A549 (cell line): Measurements from ENCODE around the gene PITPNM3.

ENCODE experiments used
- JUN ChIP-seq, 2 experiments: fragments of >200 bp; sonication (Bioruptor Twin); formaldehyde crosslinking; IDR thresholded peaks; 2 replicates in 1 of 2; 3 replicates in 1 of 2; pipeline ENCODE4 v1.6.1; 2016 to 2017
- MAFK ChIP-seq: fragments of 450-650 bp; IDR thresholded peaks from 2 replicates; pipeline ENCODE4 v1.6.1; 2014; ENCODE audit not compliant: partially characterized antibody
- MYC ChIP-seq: IDR thresholded peaks from 2 replicates; pipeline ENCODE4 v1.6.1; 2012; ENCODE audit warnings: mild to moderate bottlenecking, inconsistent platforms, low read length, improper control_type of control experiment, borderline replicate concordance
- POLR2A ChIP-seq: IDR thresholded peaks from 2 replicates; pipeline ENCODE4 v1.6.1; 2012; ENCODE audit warnings: mild to moderate bottlenecking, low read length
- RAD21 ChIP-seq, 2 experiments: fragments of >200 bp in 1 of 2; sonication (Bioruptor Twin) in 1 of 2; formaldehyde crosslinking in 1 of 2; IDR thresholded peaks in 1 of 2; conservative IDR thresholded peaks in 1 of 2; 2 replicates in 1 of 2; 3 replicates in 1 of 2; pipeline ENCODE4 v1.6.1; 2012 to 2018; ENCODE audit warnings: inconsistent platforms in 1 of 2
- TF ChIP-seq, protein P1 (sequence below): fragments of >200 bp; sonication (Bioruptor Twin); formaldehyde crosslinking; IDR thresholded peaks from 3 replicates; pipeline ENCODE4 v1.5.1; 2016
- TF ChIP-seq, protein P2 (sequence below): IDR thresholded peaks from 2 replicates; pipeline ENCODE4 v1.6.1; 2012

DNA sequence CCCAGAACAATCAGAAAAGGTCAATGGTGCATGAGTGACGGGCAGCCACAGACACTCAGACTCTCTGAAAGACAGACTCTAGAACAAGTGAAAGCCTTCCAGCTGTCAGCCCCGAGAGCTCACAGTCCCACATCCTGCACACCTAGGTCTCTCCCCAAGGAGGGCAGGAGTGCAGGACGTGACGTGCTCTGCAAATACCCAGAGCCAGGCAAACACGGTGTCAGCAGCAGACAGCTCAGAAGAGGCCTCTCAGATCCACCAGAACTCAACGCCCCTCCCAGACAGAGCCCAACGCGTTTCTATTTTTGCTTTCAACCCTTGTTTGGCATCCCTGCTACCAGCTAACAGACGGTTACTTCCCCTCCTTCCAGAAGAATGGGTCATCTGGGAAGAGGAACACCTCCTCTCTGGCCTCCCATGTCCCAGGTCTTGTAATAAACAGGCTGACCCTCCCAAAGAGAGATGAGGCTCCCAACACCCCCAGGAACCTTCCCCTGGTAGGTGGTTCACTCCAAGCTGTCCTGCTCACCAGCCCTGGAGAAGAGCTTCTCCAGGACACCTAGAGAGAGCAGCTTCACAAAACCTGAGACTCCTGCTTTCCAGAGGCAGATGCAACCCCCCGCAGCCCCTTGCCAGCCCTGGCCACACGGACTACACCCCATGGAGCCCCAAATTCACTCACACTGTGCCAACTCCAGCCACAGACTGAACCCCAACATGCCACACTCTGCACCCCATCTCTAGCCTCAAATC, 7.6 kb downstream of the PITPNM3 start:
- TF ChIP-seq, protein P1, sequence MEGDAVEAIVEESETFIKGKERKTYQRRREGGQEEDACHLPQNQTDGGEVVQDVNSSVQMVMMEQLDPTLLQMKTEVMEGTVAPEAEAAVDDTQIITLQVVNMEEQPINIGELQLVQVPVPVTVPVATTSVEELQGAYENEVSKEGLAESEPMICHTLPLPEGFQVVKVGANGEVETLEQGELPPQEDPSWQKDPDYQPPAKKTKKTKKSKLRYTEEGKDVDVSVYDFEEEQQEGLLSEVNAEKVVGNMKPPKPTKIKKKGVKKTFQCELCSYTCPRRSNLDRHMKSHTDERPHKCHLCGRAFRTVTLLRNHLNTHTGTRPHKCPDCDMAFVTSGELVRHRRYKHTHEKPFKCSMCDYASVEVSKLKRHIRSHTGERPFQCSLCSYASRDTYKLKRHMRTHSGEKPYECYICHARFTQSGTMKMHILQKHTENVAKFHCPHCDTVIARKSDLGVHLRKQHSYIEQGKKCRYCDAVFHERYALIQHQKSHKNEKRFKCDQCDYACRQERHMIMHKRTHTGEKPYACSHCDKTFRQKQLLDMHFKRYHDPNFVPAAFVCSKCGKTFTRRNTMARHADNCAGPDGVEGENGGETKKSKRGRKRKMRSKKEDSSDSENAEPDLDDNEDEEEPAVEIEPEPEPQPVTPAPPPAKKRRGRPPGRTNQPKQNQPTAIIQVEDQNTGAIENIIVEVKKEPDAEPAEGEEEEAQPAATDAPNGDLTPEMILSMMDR: no peak
- TF ChIP-seq RAD21 (conservative IDR thresholded peaks at IDR 0.05 in 1 of 2, IDR thresholded peaks at IDR 0.05 in 1 of 2) (no peak), MYC (no peak), MAFK (no peak), POLR2A (no peak), JUN (IDR thresholded peaks at IDR 0.05) (no peak)
- TF ChIP-seq, protein P2, sequence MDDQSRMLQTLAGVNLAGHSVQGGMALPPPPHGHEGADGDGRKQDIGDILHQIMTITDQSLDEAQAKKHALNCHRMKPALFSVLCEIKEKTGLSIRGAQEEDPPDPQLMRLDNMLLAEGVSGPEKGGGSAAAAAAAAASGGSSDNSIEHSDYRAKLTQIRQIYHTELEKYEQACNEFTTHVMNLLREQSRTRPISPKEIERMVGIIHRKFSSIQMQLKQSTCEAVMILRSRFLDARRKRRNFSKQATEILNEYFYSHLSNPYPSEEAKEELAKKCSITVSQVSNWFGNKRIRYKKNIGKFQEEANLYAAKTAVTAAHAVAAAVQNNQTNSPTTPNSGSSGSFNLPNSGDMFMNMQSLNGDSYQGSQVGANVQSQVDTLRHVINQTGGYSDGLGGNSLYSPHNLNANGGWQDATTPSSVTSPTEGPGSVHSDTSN: no peak
